ENCODE results near the gene TMPRSS9.

Gene TMPRSS9

DNA sequence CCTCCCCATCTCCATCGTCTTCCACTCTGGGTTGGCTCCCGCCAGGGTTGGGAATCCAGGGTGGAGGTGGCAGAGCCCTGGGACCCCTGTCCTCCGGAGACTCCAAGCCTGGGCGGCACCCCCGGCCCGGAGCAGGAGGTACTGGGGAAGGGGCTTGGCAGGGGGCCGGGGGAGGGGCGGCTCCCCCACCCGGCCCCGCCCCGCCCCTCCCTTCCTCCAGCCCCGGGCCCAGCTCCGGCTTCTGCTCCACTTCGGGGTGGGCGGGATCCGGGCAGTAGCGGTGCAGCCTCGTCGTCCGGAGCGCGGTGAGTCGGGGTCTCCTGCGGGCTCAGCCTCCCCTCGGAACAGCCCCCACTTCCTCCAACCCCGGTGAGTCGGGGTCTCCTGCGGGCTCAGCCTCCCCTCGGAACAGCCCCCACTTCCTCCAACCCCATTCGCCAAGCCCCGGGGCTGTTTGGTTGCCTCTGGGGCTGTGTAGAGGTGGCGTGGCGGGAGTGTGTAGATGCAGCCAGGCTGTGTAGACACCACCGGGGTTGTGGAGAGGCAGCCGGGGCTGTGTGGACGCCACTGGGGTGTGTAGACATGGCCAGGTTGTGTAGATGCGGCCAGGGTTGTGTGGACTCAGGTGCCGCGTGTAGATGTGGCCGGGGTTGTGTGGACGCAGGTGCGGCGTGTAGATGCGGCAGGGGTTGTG lies at the start of gene TMPRSS9:
Gene TMPRSS9, plus strand, starts transcription at position 274 of the 694 bp plus-strand sequence. CDS start 29,521 bp downstream, outside the sequence.
- Histone ChIP-seq H3K4me1 (ENCODE audit: insufficient read depth, low read length, severe bottlenecking) (no peaks in the 10 kb centered on the region), H3K9me2 (ENCODE audit: low read depth, low read length) (no peaks in the 10 kb centered on the region), H3K4me3 (ENCODE audit: low read depth, low read length, poor library complexity, severe bottlenecking) (no peak within 1 kb of the TSS), H4K20me1 (ENCODE audit: insufficient read depth, low read length) (no peaks in the 10 kb centered on the region), H3F3A (ENCODE audit: insufficient read depth, low read length) (no peaks in the 10 kb centered on the region), H3K79me2 (ENCODE audit: insufficient read depth, low read length) (no peaks in the 10 kb centered on the region), H3K27ac (ENCODE audit: low read depth, low read length, poor library complexity, severe bottlenecking) (no peak within 1 kb of the TSS), H3K4me2 (ENCODE audit: low read length) (no peak within 1 kb of the TSS), H3K9ac (ENCODE audit: low read length) (no peak within 1 kb of the TSS), H3K36me3 (ENCODE audit: insufficient read depth, low read length) (no peaks in the 10 kb centered on the region), H3K9me3 (ENCODE audit: low read length) (no peaks in the 10 kb centered on the region), H3K27me3 (ENCODE audit: insufficient read depth, low read length) (peaks cover 5% of the 10 kb centered on the region; the same call in 1 of the 2 replicates), H2AFZ (ENCODE audit: low read length) (no peak within 1 kb of the TSS)
- TF ChIP-seq EZH2 (IDR thresholded peaks at IDR 0.05; ENCODE audit: borderline replicate concordance, low read length), result no peak
- TF ChIP-seq, protein P1, sequence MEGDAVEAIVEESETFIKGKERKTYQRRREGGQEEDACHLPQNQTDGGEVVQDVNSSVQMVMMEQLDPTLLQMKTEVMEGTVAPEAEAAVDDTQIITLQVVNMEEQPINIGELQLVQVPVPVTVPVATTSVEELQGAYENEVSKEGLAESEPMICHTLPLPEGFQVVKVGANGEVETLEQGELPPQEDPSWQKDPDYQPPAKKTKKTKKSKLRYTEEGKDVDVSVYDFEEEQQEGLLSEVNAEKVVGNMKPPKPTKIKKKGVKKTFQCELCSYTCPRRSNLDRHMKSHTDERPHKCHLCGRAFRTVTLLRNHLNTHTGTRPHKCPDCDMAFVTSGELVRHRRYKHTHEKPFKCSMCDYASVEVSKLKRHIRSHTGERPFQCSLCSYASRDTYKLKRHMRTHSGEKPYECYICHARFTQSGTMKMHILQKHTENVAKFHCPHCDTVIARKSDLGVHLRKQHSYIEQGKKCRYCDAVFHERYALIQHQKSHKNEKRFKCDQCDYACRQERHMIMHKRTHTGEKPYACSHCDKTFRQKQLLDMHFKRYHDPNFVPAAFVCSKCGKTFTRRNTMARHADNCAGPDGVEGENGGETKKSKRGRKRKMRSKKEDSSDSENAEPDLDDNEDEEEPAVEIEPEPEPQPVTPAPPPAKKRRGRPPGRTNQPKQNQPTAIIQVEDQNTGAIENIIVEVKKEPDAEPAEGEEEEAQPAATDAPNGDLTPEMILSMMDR (IDR thresholded peaks at IDR 0.05; ENCODE audit: low read length), result no peak

DNA sequence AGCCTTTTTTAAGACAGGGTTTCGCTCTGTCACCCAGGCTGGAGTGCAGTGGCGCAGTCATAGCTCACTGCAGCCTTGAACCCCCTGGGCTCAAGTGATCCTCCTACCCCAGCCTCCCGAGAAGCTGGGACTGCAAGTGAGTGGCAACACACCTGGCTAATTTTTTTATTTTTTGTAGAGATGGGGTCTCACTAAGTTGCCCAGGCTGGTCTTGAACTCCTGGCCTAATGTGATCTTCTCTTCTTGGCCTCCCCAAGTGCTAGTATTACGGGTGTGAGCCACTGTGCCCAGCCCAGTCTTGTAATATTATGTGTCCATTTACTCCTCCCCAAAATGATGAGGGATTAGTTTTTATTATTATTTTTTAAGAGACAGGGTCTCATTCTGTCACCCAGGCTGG lies 49.0 kb upstream of the TMPRSS9 start:
- Histone ChIP-seq H3K79me2 (ENCODE audit: insufficient read depth, low read length) (no peaks in the 10 kb centered on the region), H3K4me3 (ENCODE audit: low read depth, low read length, poor library complexity, severe bottlenecking) (no peak overlapping the region), H3K27ac (ENCODE audit: low read depth, low read length, poor library complexity, severe bottlenecking) (no peak overlapping the region), H3K27me3 (ENCODE audit: insufficient read depth, low read length) (peaks cover 19% of the 10 kb centered on the region; the same call in 1 of the 2 replicates), H3K4me1 (ENCODE audit: insufficient read depth, low read length, severe bottlenecking) (peaks cover 7% of the 10 kb centered on the region), H2AFZ (ENCODE audit: low read length) (no peak overlapping the region), H4K20me1 (ENCODE audit: insufficient read depth, low read length) (no peaks in the 10 kb centered on the region), H3K9ac (ENCODE audit: low read length) (no peak overlapping the region), H3K9me3 (ENCODE audit: low read length) (peaks cover 11% of the 10 kb centered on the region), H3K36me3 (ENCODE audit: insufficient read depth, low read length) (peaks cover 9% of the 10 kb centered on the region; the same call in 1 of the 2 replicates), H3K4me2 (ENCODE audit: low read length) (no peak overlapping the region), H3F3A (ENCODE audit: insufficient read depth, low read length) (no peaks in the 10 kb centered on the region), H3K9me2 (ENCODE audit: low read depth, low read length) (no peaks in the 10 kb centered on the region)
- no peak for TF ChIP-seq EZH2 (IDR thresholded peaks at IDR 0.05; ENCODE audit: borderline replicate concordance, low read length)
- TF ChIP-seq, protein P1 (IDR thresholded peaks at IDR 0.05; ENCODE audit: low read length), result no peak

GRCh38 chr19:2312820-2313501 lies 47.1 kb upstream of the TMPRSS9 start:
- peaks cover 19% of the 10 kb centered on the region; the same call in 1 of the 2 replicates for H3K27me3 ChIP-seq (ENCODE audit: insufficient read depth, low read length)
- H3K4me3 ChIP-seq (ENCODE audit: low read depth, low read length, poor library complexity, severe bottlenecking), result no peak overlapping the region
- peaks cover 11% of the 10 kb centered on the region for H3K9me3 ChIP-seq (ENCODE audit: low read length)
- H3K4me2 ChIP-seq (ENCODE audit: low read length), result no peak overlapping the region
- TF ChIP-seq, protein P1 (IDR thresholded peaks at IDR 0.05; ENCODE audit: low read length), result no peak
- no peak for TF ChIP-seq EZH2 (IDR thresholded peaks at IDR 0.05; ENCODE audit: borderline replicate concordance, low read length)
- H4K20me1 ChIP-seq (ENCODE audit: insufficient read depth, low read length), result no peaks in the 10 kb centered on the region
- H3F3A ChIP-seq (ENCODE audit: insufficient read depth, low read length), result no peaks in the 10 kb centered on the region
- no peak overlapping the region for H2AFZ ChIP-seq (ENCODE audit: low read length)
- H3K36me3 ChIP-seq (ENCODE audit: insufficient read depth, low read length), result peaks cover 9% of the 10 kb centered on the region; the same call in 1 of the 2 replicates
- H3K9ac ChIP-seq (ENCODE audit: low read length), result no peak overlapping the region
- no peak overlapping the region for H3K27ac ChIP-seq (ENCODE audit: low read depth, low read length, poor library complexity, severe bottlenecking)
- peaks cover 13% of the 10 kb centered on the region for H3K4me1 ChIP-seq (ENCODE audit: insufficient read depth, low read length, severe bottlenecking)
- no peaks in the 10 kb centered on the region for H3K9me2 ChIP-seq (ENCODE audit: low read depth, low read length)
- H3K79me2 ChIP-seq (ENCODE audit: insufficient read depth, low read length), result no peaks in the 10 kb centered on the region
